HFF-Myc (cell line): ENCODE data around the gene SLC22A5.
A peak's percentile ranks its signal among the peaks of the same experiment; 100 is the strongest.

Source experiments
- DNase-seq: peaks from one replicate; pipeline ENCODE4 v3.0.0-alpha.2; 2011; ENCODE audit warnings: low read depth; ENCODE audit errors: extremely low read depth
- H3K4me3 ChIP-seq: replicated peaks from 2 replicates; pipeline ENCODE4 v1.5.1; 2011; ENCODE audit warnings: low read depth, mild to moderate bottlenecking, control low read depth, low read length
- CTCF ChIP-seq: IDR thresholded peaks from 2 replicates; pipeline ENCODE4 v1.5.1; 2012; ENCODE audit warnings: mild to moderate bottlenecking, low read depth, low read length, control low read depth; ENCODE audit errors: missing control alignments

The SLC22A5 gene

DNA sequence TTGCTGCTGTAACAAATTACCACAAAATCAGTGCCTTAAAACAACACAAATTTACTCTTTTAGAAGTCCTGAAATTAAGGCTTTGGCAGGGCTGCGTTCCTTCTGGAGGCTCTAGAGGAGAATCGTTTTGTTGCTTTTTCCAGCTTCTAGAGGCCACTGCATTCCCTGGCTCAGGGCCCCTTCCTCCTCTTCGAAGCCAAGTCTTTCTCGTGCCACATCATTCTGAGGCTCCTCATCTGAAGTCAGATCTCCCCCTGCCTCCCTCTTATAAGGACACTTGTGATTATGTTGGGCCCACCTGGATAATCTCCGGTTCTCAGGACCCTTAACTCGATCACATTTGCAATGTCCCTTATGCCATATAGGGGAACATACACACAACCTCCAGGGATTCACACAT is 48.0 kb downstream of the SLC22A5 start:
- TF ChIP-seq CTCF: no peak
- DNase-seq: no peak

DNA sequence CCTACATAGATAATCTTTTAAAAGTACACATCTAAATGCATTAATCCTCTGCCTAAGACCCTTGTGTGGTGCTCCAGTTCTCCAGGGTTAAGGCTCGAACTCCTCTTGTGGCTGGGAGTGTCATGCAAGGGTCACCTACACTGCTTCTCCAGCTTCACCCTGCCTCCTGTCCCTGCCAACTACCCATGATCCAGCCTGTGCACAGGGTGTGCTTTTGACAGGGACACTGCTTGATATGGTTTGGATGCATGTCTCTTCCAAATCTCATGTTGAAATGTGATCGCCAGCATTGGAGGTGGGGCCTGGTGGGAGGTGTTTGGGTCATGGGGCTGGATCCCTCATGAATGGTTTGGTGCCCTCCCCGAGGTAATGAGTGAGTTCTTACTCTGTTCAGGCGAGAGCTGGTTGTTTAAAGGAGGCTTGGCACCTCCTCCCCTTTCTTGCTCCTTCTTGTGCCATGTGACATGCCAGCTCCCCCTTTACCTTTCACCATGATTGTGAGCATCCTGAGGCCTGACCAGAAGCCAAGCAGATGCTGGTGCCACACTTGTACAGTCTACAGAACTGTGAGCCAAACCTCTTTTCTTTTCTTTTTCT is 48.5 kb downstream of the SLC22A5 start:
- DNase-seq: no peak
- no peak overlapping the region for H3K4me3 ChIP-seq
- no peak for TF ChIP-seq CTCF

More for the DNA sequence above, 48.0 kb downstream of the SLC22A5 start:
- no peak overlapping the region for H3K4me3 ChIP-seq

DNA sequence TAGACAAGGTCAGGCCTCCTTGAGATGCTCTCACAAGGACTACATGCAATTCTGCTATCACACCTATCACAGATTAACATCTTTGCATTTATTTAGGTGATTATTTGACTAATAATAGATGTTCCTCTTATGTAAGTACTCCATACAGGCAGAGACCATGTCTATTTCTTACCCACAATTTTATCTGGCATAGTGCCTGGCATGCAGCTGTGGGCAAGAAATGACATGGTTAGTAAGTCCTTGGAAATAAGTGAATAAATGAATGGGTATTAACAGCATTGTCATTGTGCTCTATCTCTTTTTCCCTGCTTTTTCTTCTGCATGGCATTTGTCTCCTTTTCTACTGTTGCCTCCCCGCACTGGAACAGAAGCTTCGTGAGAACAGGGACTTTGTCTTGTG is 49.4 kb downstream of the SLC22A5 start:
- no peak overlapping the region for H3K4me3 ChIP-seq
- DNase-seq: no peak
- TF ChIP-seq CTCF: no peak

GRCh38 chr5:132419502-132420468 is 50.3 kb downstream of the SLC22A5 start:
- no peak for DNase-seq
- TF ChIP-seq CTCF: peak; percentile 85
- H3K4me3 ChIP-seq: no peak overlapping the region

GRCh38 chr5:132420706-132421272 is 51.3 kb downstream of the SLC22A5 start:
- DNase-seq: no peak
- TF ChIP-seq CTCF: no peak
- no peak overlapping the region for H3K4me3 ChIP-seq

DNA sequence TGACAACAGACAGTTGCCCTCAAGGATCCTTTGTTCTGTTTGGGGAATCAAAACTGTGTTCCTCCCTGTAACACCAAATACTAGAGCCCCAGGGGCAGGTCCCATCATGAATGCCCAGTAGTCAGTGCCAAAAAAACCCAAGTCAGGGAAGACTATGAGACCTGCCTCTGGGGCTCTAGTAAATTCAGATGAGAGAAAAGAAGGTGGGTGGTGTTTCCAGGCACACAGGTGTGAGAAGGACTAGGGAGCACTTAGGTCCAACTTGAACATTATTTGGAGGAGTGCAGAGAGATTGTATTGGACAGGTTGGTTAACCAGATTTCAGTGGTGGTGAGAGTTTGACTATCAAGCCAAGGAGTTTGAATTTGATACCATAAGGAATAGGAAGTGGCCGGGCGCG is 52.0 kb downstream of the SLC22A5 start:
- no peak for DNase-seq
- no peak overlapping the region for H3K4me3 ChIP-seq
- no peak for TF ChIP-seq CTCF
